Parathyroid adenoma (tissue), 2 donors: ENCODE data around the gene RASA3.

Source experiments
- H2AFZ ChIP-seq: fragments of 300-600 bp; sonication (generic); one replicate; pipeline ENCODE4 v1.7.0; 2017; ENCODE audit warnings: antibody characterized with exemption, mild to moderate bottlenecking
- H3K27ac ChIP-seq: fragments of 300-600 bp; sonication (generic); one replicate; pipeline ENCODE4 v1.7.0; 2017
- H3K27me3 ChIP-seq: fragments of 300-600 bp; sonication (generic); one replicate; pipeline ENCODE4 v1.7.0; 2017; ENCODE audit warnings: low read length; ENCODE audit not compliant: control insufficient read depth, insufficient read depth
- H3K36me3 ChIP-seq: fragments of 300-600 bp; sonication (generic); one replicate; pipeline ENCODE4 v1.7.0; 2017; ENCODE audit warnings: low read length; ENCODE audit not compliant: control insufficient read depth, insufficient read depth
- H3K4me1 ChIP-seq: fragments of 300-600 bp; sonication (generic); one replicate; pipeline ENCODE4 v1.7.0; 2017; ENCODE audit warnings: control low read depth
- H3K4me2 ChIP-seq: fragments of 300-600 bp; sonication (generic); one replicate; pipeline ENCODE4 v1.7.0; 2017; ENCODE audit warnings: low read length
- H3K4me3 ChIP-seq: fragments of 300-600 bp; sonication (generic); one replicate; pipeline ENCODE4 v1.7.0; 2017; ENCODE audit warnings: low read depth, low read length
- H3K79me2 ChIP-seq: fragments of 300-600 bp; sonication (generic); one replicate; pipeline ENCODE4 v1.7.0; 2017; ENCODE audit warnings: control low read depth
- H3K9ac ChIP-seq: fragments of 300-600 bp; sonication (generic); one replicate; pipeline ENCODE4 v1.7.0; 2017; ENCODE audit warnings: mild to moderate bottlenecking
- H3K9me3 ChIP-seq: fragments of 300-600 bp; sonication (generic); one replicate; pipeline ENCODE4 v1.7.0; 2017; ENCODE audit warnings: low read length; ENCODE audit not compliant: control insufficient read depth
- CTCF ChIP-seq: fragments of 300-600 bp; sonication (generic); IDR thresholded peaks from one replicate; pipeline ENCODE4 v1.7.0; 2017; ENCODE audit warnings: antibody characterized with exemption, mild to moderate bottlenecking
- donor health status: primary hyperparathyroidism.

The RASA3 gene

GRCh38 chr13:114030666-114031610 lies 101.5 kb downstream of the RASA3 start:
- H3K27me3 ChIP-seq, result no peaks in the 10 kb centered on the region
- H3K4me3 ChIP-seq, result no peak overlapping the region
- H3K4me1 ChIP-seq, result no peaks in the 10 kb centered on the region
- no peak overlapping the region for H2AFZ ChIP-seq
- no peak overlapping the region for H3K4me2 ChIP-seq
- no peaks in the 10 kb centered on the region for H3K9me3 ChIP-seq
- no peak for TF ChIP-seq CTCF
- H3K9ac ChIP-seq, result no peak overlapping the region
- H3K36me3 ChIP-seq, result no peaks in the 10 kb centered on the region
- H3K79me2 ChIP-seq, result no peaks in the 10 kb centered on the region
- H3K27ac ChIP-seq, result no peak overlapping the region

GRCh38 chr13:114029866-114030625 lies 102.4 kb downstream of the RASA3 start:
- Histone ChIP-seq H3K27ac (no peak overlapping the region), H3K9me3 (no peaks in the 10 kb centered on the region), H3K4me3 (no peak overlapping the region), H3K79me2 (no peaks in the 10 kb centered on the region), H3K4me1 (no peaks in the 10 kb centered on the region), H2AFZ (no peak overlapping the region), H3K4me2 (no peak overlapping the region), H3K27me3 (no peaks in the 10 kb centered on the region), H3K36me3 (no peaks in the 10 kb centered on the region), H3K9ac (no peak overlapping the region)
- no peak for TF ChIP-seq CTCF

- Histone ChIP-seq H3K4me1 (no peaks in the 10 kb centered on the region), H3K36me3 (no peaks in the 10 kb centered on the region), H3K9ac (no peak overlapping the region), H3K27me3 (no peaks in the 10 kb centered on the region), H3K9me3 (no peaks in the 10 kb centered on the region), H3K4me2 (no peak overlapping the region), H3K79me2 (no peaks in the 10 kb centered on the region), H3K27ac (no peak overlapping the region), H2AFZ (no peak overlapping the region), H3K4me3 (no peak overlapping the region)
- no peak for TF ChIP-seq CTCF
These were observed 104.6 kb downstream of the RASA3 start for GRCh38 chr13:114027826-114028225.

- H2AFZ ChIP-seq, result no peak overlapping the region
- no peak overlapping the region for H3K9ac ChIP-seq
- H3K27ac ChIP-seq, result no peak overlapping the region
- H3K9me3 ChIP-seq, result no peaks in the 10 kb centered on the region
- H3K4me1 ChIP-seq, result no peaks in the 10 kb centered on the region
- no peak overlapping the region for H3K4me2 ChIP-seq
- TF ChIP-seq CTCF, result no peak
- H3K4me3 ChIP-seq, result no peak overlapping the region
- no peaks in the 10 kb centered on the region for H3K27me3 ChIP-seq
- no peaks in the 10 kb centered on the region for H3K79me2 ChIP-seq
- H3K36me3 ChIP-seq, result no peaks in the 10 kb centered on the region
These were observed 105.2 kb downstream of the RASA3 start for GRCh38 chr13:114027046-114027715.
